GM19452 (cell line): ENCODE measurements around the gene SMPX.
"Not testable (repeated sequence)": the region's sequence is repeated elsewhere in the genome, so short reads cannot be mapped to it uniquely, and the experiment has no call there.

Experiments used
- ATAC-seq: cut with Tn5 transposase; IDR thresholded peaks from one replicate; pipeline ENCODE4 v1.9.1; 2021; ENCODE audit not compliant: unreplicated experiment

Gene SMPX

GRCh38 chrX:21757960-21758359 lies at the start of gene SMPX:
Gene SMPX (minus strand): TSS chrX:21758116. CDS start chrX:21754290, 3,826 bp downstream.
- ATAC-seq: no peak

GRCh38 chrX:21806691-21807090 lies 48.8 kb upstream of the SMPX start:
- no peak for ATAC-seq

GRCh38 chrX:21802839-21803238 lies 44.9 kb upstream of the SMPX start:
- no peak for ATAC-seq

GRCh38 chrX:21802054-21802670 lies 44.2 kb upstream of the SMPX start:
- no peak for ATAC-seq

GRCh38 chrX:21800344-21800770 lies 42.4 kb upstream of the SMPX start:
- no peak for ATAC-seq

GRCh38 chrX:21799767-21800166 lies 41.9 kb upstream of the SMPX start:
- no peak for ATAC-seq

- no peak for ATAC-seq
Observed at GRCh38 chrX:21798677-21799219, 40.8 kb upstream of the SMPX start.

- no peak for ATAC-seq
Observed at GRCh38 chrX:21781976-21782375, 24.1 kb upstream of the SMPX start.

GRCh38 chrX:21781525-21781924 lies 23.6 kb upstream of the SMPX start:
- ATAC-seq: no peak

- ATAC-seq: no peak
Observed at GRCh38 chrX:21779095-21779494, 21.2 kb upstream of the SMPX start.

GRCh38 chrX:21778236-21778635 lies 20.3 kb upstream of the SMPX start:
- ATAC-seq: no peak

GRCh38 chrX:21775128-21775527 lies 17.2 kb upstream of the SMPX start:
- not testable (repeated sequence) for ATAC-seq

GRCh38 chrX:21773036-21773435 lies 15.1 kb upstream of the SMPX start:
- not testable (repeated sequence) for ATAC-seq

- ATAC-seq: no peak
Observed at GRCh38 chrX:21770631-21771321, 12.9 kb upstream of the SMPX start.

- no peak for ATAC-seq
Observed at GRCh38 chrX:21766101-21766500, 8.2 kb upstream of the SMPX start.

GRCh38 chrX:21764008-21764407 lies 6.1 kb upstream of the SMPX start:
- ATAC-seq: no peak

GRCh38 chrX:21758488-21758887 lies 572 bp upstream of the SMPX start:
- ATAC-seq: no peak

GRCh38 chrX:21756785-21757529 lies 959 bp downstream of the SMPX start:
- no peak for ATAC-seq

GRCh38 chrX:21749924-21750323 lies 8.0 kb downstream of the SMPX start:
- no peak for ATAC-seq

- no peak for ATAC-seq
Observed at GRCh38 chrX:21748235-21748634, 9.7 kb downstream of the SMPX start.

- no peak for ATAC-seq
Observed at GRCh38 chrX:21747558-21747957, 10.4 kb downstream of the SMPX start.

GRCh38 chrX:21745756-21746155 lies 12.2 kb downstream of the SMPX start:
- no peak for ATAC-seq
